Fibroblast of skin of left biceps (primary cell): ENCODE data around the gene TLNRD1.

ENCODE experiments used
- DNase-seq, 2 experiments: peaks; one replicate each; pipeline ENCODE4 v3.0.0-alpha.2; 2013; ENCODE audit warnings: low read depth in 2 of 2

Gene TLNRD1

DNA sequence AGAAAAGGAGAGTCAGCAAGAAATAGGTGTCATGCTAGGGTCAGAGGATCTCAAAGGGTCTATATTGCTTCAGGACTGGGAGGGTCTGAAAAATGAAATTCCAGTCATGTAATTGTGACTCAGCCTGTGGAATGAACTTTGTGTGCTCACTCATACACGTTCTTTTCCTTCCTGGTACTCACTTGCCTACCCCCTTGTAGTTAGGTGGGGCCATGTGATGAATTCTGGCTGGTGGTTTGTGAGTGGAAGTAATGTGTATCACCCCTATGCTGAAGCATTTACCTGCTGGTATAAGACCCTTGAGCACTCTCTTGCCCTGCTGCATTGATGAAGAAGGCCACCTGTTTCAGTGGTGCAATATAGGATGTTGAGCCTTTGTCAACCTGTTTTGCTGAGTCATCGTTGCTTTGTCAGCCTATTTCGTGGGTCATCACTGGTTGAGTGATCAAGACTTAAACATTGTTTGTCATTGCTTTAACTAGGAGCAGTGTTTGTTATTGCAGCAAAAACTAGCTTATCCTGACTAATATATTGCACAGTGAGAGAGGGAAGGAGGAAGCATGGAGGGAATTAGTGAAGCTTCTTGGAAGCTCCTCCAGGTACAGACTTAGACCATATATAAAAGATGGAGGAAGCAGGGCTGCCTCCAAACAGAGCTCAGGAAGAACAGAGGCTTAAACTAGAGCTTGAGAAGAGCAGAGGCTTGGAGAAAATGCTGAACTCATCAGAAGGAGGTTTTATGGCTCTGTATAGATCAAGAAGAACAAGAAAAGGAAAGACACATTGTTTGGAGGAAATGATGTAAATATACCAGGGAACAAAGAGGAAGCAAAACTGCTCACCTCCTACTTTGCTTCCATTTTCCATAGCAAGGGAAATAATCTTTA lies 28.9 kb downstream of the TLNRD1 start:
- no peak for DNase-seq

DNA sequence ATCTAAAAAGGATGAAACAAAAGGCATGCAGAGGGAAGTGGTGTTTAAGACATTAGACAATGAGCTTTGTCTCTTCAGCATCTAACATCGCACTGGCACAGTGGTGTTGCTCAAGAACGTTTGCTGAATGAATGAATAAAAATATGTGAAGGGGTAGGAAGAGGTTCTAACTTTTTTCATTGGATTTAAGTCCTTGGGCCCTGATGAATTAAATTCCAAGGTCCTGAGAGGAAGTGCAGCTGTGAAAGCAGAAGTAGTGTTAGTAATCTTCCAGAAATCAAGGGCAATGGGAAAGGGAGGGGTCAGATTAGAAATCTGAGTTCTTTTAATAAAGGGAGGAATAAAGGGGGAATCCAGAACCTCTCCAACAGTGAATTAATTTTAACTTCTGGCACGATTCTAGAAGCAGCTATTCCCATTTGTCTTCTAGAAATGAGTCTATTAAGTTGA lies 29.6 kb downstream of the TLNRD1 start:
- no peak for DNase-seq

DNA sequence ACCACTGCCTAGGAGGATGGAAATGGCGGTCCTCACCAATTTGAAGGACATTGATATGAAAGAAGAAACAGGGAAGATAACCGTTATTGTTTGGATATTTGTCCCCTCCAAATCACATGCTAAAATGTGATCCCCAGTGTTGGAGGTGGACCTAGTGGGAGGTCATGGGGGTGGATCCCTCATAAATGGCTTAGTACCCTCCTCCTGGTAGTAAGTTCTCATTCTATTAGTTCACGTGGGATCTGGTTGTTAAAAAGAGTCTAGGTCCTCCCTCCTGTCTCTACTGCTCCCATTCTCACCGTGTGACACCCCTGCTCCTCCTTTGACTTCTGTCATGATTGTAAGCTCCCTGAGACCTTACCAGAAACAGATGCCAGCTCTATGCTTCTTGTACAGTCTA lies 30.5 kb downstream of the TLNRD1 start:
- no peak for DNase-seq

DNA sequence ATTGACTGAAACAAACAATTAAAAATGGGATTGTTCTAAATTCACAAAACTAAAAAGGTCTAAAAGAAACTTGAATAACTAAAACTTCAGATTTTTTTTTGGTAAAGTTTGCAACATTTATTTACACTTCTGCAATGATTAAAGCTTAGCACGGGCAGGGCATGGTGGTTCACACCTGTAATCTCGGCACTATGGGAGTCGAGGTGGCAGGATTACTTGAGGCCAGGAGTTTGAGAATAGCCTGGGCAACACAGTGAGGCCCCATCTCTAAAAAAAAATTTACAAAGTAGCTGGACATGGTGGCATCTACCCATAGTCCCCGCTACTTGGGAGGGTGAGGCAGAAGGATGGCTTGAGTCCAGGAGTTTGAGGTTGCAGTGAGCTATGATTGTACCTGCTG lies 31.6 kb downstream of the TLNRD1 start:
- no peak for DNase-seq

DNA sequence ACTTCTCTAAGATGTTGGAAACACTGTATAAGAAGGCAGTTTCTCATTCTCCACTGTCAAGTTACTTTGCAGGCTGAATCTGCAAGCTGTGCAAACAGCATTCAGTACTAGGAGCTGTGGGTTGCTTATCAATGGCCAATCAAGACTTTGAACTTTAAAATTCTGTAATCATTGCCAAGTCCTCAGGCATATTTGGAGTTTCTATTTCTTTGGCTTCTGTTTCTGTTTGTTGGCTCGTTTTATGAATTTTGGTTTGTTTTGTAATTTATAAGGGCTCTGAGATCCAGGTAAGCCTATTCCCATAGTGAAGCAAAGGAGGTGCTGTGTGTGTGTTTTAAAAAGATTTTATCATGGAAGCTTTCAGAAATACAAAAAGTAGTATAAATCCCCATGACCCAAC lies 32.1 kb downstream of the TLNRD1 start:
- no peak for DNase-seq

DNA sequence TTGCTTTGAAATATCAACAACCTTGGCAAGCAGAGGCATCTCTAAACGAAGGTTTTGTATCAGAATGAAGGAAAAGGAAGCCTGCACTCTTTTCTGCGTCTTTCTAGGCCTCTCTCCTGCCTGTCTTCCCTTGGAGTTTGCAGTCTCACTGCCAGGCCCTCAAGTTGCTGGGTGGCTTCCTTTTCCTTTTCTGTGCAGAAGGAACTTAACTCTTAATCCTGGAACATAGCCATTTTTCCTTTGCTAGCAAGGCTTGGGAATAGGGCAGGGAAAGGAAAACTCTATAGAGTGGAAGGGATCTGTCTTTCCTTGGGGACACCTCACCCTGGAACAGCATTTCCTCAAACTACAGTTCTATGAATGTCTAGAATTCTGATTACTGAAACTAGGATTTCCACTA lies 32.8 kb downstream of the TLNRD1 start:
- no peak for DNase-seq

DNA sequence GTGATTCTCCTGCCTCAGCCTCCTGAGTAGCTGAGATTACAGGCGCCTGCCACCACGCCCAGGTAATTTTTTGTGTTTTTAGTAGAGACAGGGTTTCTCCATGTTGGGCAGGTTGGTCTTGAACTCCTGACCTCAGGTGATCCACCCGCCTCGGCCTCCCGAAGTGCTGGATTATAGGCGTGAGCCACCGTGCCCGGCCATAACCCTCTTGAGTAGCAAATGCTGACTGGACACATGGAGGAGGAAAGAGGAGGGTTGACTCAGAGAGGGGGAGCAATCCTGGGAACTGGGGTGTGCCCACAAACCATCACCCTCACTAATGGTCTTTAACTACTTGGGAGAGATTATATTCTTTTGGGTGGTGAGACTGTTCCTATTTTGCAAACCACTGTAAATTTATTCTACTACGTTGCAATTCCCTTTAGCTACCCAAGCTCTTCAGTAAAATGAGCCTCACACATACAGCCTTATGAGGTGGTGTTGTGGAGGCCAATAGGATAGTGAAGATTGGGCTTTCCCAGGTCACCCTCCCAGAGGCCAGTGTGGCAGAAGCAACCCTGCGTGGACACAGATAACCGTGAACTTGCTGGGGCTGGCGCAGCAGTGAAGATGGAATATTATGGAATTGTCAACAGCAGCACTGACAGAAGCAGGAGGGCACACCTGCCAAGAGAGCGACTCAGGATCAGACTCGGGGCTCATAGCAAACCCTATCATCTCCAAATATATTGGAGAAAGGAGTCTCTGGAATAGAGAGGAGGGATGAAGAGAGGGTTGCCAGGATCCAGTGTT lies 37.4 kb downstream of the TLNRD1 start:
- DNase-seq = no peak

DNA sequence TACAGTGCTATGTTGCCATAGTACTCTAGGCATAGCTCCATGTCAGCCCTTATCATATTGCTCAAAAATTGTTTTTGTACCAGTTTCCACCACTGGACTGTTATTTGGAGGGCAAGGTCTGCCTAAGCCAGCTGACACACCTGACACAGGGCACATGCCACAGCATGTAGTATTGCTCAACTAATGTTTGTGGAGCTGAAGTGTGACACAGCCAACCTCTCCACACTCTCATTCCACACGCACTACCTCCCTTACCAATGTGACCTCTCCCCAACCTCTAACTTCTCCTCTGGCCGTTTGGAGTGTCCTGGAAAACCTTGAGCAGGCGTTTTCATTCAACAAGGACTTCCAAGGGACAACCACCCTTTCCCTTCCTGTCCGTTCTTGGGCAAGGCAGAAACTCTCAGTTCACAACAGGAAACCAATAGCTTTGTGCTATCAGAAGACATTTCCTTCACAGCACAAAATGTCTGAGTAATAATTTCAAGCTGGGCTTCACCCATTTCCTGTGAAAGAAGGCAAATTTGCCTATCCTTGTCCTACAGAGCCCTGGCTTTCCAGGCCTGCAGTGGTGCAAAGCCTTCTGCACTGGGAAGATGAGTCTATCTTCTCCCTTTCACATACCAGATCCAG lies 38.4 kb downstream of the TLNRD1 start:
- DNase-seq = no peak

DNA sequence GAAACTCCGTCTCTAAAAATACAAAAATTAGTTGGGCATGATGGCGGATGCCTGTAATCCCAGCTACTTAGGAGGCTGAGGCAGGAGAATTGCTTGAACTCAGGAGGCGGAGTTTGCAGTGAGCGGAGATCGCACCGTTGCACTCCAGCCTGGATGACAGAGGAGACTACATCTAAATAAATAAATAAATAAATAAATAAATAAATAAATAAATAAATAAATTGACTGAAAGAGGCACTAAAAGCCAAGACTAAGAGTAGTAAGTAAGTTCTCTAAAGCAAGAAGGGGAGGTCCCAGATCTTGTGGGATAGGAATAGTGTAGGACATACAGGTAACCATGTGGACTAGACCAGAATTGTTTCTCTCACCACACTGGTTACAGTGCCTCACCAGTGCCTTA lies 40.0 kb downstream of the TLNRD1 start:
- DNase-seq = no peak

DNA sequence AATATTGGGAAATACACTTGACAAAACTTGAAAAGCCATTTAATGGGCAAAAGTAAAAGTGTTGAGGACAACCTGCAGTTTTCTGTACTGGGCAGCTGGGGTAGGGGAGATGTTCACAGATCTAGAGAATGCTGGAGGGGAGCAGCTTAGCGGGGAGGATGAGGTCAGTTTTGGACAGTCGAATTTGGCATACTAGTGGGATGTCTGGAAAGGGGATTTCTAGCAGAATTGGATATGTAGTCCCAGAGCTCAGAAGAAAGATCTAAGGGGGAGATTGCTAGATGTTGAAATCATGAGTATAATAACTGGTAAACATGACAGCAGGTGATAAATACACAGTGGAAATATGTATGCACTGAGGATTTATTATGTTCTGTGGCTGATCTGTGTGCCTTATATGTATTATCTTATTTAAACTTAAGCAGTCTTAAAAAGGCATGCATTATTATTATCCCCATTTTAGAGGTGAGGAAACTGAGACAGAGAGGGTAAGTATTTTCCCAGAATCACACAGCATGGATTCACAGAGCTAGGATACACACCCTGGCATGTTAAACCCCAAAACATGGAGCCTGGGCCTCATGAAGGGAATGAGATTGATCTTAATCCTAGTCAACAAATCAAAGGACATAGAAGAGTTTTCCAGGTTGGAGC lies 42.7 kb downstream of the TLNRD1 start:
- no peak for DNase-seq

DNA sequence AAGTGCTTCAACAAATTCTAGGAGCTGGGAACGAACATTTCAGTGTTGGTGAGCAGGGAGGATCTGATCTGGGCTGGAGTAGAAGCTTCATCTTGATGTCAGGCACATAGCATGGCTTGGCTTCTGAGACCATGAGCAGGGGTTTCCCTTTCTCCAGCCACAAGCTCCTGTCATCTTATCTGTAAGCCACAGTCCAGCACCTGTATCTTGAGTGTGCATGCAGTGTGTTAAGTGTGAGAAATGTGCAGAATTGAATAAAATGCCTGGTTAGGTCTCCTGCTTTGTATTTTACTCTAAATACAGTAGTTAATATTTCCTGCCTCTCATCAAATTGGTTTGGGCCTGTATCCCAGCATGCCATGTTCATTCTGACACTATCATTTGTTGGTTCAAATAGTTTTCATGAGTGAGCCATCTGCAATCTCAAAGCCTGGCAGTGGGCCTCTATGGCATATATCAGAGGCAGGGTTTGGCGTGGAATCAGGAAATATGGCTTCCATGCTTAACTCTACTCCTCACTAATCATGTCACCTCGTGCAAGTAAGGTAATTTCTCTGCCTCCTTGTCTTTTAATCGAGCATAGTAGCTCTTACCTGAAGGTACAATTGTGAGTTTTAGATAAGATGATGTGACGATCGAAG lies 43.3 kb downstream of the TLNRD1 start:
- no peak for DNase-seq

DNA sequence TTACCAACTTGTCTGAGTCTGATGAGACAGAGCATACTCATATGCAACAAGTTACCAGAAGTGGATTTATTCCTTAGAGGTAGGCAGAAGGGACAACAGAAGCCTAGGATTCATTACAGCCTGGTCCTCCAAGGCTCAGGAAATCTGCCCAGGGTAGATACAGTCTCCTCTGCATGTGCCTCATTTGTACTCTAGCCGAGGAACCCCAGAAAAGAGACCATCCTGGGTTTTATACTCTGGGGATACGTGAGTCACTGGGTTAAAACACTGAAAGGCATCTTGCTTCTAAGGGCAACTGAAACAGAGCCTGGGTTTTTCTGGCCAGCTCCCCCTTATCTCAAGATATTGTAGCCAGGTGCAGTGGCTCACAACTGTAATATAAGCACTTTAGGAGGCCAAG lies 45.6 kb downstream of the TLNRD1 start:
- DNase-seq = no peak

DNA sequence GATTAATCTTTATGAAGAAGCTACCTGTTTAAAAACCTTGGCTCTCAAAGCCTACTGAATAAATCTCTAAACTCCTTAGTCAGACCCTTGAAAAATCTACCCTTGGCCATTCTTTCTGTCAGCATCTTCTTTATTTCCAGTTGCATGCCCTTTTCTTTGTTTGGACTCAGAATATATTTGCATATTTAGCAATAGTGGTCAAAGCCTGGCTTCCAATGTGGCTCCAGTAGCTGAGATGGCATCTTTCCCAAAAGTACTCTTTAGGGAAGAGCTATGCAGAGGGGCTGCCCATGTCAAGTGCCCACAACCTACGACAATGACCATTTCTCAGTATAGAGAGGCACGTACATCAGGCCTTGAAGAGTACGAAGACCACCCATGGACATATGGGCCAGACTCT lies 47.2 kb downstream of the TLNRD1 start:
- no peak for DNase-seq

DNA sequence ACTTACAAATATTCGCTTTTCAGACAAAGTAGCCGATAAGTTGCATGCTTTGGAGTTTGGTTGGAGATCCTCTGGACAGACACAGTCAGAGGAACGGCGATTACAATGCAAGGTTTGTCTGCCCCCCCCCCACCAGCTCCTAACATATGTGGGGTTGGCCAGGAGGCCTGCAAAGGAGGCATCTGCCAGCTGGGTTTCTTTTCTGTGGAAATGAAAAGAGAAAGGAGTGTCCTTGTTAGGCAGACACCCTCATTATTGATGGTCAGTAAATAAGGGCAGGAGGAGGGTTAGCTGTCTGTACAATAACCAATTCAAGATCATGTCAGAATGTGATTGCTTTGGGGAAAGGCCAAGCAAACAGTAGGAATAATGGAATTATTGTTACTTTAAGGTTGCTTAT lies 49.1 kb downstream of the TLNRD1 start:
- no peak for DNase-seq

DNA sequence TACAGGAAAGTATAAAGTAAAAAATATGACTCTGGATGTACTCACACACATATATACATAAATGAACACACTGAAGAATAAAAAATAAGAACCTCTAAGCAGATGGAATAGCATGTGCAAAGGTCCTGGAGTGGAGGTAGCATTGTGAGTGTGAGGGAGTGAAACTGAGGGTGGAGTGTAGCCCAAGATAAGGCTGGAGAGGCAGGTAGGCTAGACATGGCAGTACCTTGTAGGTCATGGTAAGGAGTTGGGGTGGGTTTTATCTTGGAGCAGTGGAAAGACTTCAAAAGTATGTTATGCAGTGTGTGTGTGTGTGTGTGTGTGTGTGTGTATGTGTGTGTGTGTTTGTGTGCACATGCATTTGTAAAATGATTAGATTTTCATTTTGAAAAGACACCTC lies 49.5 kb downstream of the TLNRD1 start:
- no peak for DNase-seq

DNA sequence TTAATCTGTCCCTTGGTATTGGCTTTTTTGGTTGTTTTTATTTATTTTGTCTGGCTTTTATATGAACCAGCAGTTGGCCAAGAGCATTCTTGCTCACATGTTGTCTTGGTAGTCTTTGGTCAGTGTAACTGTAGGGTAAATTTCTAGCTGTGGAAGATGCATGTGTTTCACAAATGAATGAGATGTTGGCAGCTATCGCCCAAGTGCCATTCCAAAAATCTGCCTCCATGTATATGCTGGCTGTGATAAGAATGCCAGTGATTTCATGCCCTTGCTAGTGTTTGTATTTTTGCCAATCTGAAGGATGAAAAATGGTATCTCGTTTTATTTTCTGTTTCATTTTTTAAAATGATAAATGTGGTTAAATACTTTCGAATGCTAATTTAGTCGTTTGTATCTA lies 50.1 kb downstream of the TLNRD1 start:
- DNase-seq = no peak

DNA sequence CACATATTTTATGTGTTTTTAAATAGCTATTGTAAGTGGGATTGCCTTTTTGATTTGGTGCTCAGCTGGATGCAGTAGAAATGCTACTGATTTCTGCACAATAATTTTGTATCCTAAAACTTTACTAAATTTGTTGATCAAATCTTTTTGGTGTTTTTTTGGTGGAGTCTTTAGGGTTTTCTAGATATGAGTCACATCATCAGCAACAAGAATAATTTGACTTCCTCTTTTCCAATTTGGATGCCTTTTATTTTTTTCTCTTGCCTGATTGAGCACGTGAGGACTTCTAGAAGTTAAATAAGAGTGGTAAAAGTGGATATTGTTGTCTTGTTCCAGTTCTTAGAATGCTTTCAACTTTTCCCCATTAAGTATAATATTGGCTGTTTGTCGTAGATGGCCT lies 51.3 kb downstream of the TLNRD1 start:
- DNase-seq = no peak

DNA sequence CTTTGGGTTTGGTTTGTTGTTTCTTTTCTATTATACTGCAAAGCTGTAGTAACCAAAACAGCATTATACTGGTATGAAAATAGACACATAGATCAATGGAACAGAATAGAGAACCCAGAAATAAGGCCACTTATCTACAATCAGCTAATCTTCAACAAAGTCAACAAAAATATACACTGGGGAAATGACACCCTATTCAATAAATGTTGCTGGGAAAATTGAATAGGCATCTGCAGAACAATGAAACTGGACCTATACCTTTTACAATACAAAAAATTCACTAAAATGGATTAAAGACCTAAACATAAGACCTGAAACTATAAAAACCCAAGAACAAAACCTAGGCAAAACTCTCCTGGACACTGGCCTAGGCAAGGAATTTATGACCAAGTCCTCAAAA lies 52.9 kb downstream of the TLNRD1 start:
- DNase-seq = no peak

DNA sequence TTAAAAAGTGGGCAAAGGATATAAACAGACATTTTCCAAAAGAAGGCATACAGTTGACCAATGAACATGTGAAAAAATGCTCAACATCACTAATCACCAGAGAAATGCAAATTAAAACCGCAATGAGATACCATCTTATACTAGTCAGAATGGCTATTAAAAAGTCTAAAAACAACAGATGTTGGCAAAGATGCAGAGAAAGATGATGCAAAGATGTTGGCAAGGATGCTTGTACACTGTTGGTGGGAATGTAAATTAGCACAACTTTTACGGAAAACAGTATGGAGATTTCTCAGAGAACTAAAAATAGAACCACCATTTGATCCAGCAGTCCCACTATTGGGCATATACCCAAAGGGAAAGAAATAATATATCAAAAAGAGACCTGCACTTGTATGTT lies 53.5 kb downstream of the TLNRD1 start:
- DNase-seq = peak; percentile 63 to 66
